Neural crest cell (in vitro differentiated cells): ENCODE results near the gene MSTN. TPM values are rescaled to one million over a fixed set of nuclear protein-coding genes. Genes with fewer than 3 reads are reported as not detected.

Experiments used
- DNase-seq: peaks from one replicate; pipeline ENCODE4 v3.0.0; 2021; ENCODE audit warnings: low read depth, mixed read lengths, low spot score
- H3K27ac Mint-ChIP-seq: one replicate; pipeline ENCODE4 v1.8.0; 2021; ENCODE audit warnings: mild to moderate bottlenecking, mixed read lengths; ENCODE audit not compliant: unreplicated experiment
- H3K27me3 Mint-ChIP-seq: 2 replicates; pipeline ENCODE4 v1.8.0; 2021; ENCODE audit warnings: low read depth, mild to moderate bottlenecking, mixed read lengths
- H3K36me3 Mint-ChIP-seq: 2 replicates; pipeline ENCODE4 v1.8.0; 2021; ENCODE audit warnings: low read depth, mild to moderate bottlenecking, mixed read lengths
- H3K4me1 Mint-ChIP-seq: 2 replicates; pipeline ENCODE4 v1.8.0; 2021; ENCODE audit warnings: mixed read lengths
- H3K4me3 Mint-ChIP-seq: one replicate; pipeline ENCODE4 v1.8.0; 2021; ENCODE audit warnings: mild to moderate bottlenecking, mixed read lengths
- H3K9me3 Mint-ChIP-seq: 2 replicates; pipeline ENCODE4 v1.8.0; 2021; ENCODE audit warnings: mixed read lengths
- total RNA-seq: library from RNA; stranded (reverse); gene quantifications from 2 replicates; pipeline ENCODE4 v1.2.1, GENCODE V29; 2021
- TF ChIP-seq, protein P1 (sequence below): fragments of 200-600 bp; sonication (generic); conservative IDR thresholded peaks from 2 replicates; pipeline ENCODE4 v1.5.0; 2021; ENCODE audit warnings: antibody characterized with exemption, mild to moderate bottlenecking

The MSTN gene
- total RNA-seq, 1 donor from 2014 or later = 0.35 TPM

- DNase-seq = no peak
- Mint-ChIP-seq H3K36me3 (no peaks in the 10 kb centered on the region), H3K27ac (no peak overlapping the region), H3K4me3 (no peak overlapping the region), H3K9me3 (no peaks in the 10 kb centered on the region), H3K27me3 (no peaks in the 10 kb centered on the region), H3K4me1 (no peaks in the 10 kb centered on the region)
- TF ChIP-seq, protein P1, sequence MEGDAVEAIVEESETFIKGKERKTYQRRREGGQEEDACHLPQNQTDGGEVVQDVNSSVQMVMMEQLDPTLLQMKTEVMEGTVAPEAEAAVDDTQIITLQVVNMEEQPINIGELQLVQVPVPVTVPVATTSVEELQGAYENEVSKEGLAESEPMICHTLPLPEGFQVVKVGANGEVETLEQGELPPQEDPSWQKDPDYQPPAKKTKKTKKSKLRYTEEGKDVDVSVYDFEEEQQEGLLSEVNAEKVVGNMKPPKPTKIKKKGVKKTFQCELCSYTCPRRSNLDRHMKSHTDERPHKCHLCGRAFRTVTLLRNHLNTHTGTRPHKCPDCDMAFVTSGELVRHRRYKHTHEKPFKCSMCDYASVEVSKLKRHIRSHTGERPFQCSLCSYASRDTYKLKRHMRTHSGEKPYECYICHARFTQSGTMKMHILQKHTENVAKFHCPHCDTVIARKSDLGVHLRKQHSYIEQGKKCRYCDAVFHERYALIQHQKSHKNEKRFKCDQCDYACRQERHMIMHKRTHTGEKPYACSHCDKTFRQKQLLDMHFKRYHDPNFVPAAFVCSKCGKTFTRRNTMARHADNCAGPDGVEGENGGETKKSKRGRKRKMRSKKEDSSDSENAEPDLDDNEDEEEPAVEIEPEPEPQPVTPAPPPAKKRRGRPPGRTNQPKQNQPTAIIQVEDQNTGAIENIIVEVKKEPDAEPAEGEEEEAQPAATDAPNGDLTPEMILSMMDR = no peak
Observed at GRCh38 chr2:190053426-190053825, 9.1 kb downstream of the MSTN start.

DNA sequence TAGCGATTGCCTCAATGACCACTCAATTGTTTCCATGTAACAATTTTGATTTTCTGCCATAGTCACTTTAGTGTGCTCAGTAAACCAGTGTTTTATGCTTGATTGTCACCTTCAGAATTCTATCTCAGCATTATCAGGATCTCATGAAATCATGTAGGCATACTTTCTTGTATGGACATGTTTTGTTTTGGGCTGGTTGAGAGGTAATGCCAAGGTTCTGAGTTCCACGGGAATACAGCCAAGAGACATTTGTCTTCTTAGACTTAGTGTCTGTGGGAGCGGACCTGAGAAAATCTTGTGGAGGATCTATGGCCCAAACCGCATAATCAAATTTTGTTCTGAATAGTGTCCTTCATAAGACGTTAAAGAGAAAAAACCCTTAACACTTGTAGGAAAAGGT lies 10.2 kb downstream of the MSTN start:
- no peaks in the 10 kb centered on the region for H3K27me3 Mint-ChIP-seq
- no peaks in the 10 kb centered on the region for H3K9me3 Mint-ChIP-seq
- no peaks in the 10 kb centered on the region for H3K36me3 Mint-ChIP-seq
- TF ChIP-seq, protein P1 = no peak
- no peak overlapping the region for H3K27ac Mint-ChIP-seq
- no peaks in the 10 kb centered on the region for H3K4me1 Mint-ChIP-seq
- DNase-seq = no peak
- no peak overlapping the region for H3K4me3 Mint-ChIP-seq

DNA sequence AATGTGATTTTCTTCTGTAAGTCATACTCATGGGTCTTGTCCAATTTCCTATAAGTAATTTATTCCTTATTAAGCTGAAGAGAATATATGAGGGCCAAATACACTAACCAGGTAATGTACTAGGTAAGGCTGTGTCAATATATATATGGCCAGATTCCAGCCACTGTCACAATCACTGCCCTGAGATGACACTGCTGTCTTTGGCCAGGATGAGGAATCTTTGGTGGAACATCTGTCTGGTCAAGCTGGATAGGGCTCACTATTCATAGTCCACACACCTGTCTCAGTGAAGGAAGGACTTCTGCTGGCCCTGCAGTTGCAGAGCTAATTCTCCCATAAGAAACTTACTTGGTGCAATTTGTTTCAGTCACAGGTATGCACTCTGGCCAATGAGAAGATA lies 11.3 kb downstream of the MSTN start:
- H3K27ac Mint-ChIP-seq = no peak overlapping the region
- no peaks in the 10 kb centered on the region for H3K27me3 Mint-ChIP-seq
- no peaks in the 10 kb centered on the region for H3K9me3 Mint-ChIP-seq
- H3K4me3 Mint-ChIP-seq = no peak overlapping the region
- no peaks in the 10 kb centered on the region for H3K36me3 Mint-ChIP-seq
- DNase-seq = no peak
- H3K4me1 Mint-ChIP-seq = no peaks in the 10 kb centered on the region
- TF ChIP-seq, protein P1 = no peak

DNA sequence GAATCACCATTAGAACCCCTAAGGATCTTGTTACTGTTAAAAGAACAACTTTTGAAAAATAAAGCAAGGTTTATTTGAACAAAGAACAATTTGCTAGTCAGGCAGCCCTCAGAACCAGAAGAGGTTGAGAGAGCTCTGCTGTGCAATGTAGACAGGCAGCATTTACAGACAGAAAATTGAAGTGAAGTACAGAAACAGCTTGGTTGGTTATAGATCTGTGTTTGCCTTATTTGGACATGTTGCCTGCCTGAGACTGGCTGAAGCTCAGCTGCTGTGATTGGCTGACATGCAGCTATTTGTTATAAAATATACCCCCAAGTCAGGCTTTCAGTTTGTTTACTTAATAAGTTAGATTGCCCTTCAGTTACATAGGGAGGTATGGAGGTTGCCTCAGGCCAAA lies 12.5 kb downstream of the MSTN start:
- H3K9me3 Mint-ChIP-seq = no peaks in the 10 kb centered on the region
- no peak for DNase-seq
- no peaks in the 10 kb centered on the region for H3K36me3 Mint-ChIP-seq
- no peaks in the 10 kb centered on the region for H3K4me1 Mint-ChIP-seq
- no peak overlapping the region for H3K4me3 Mint-ChIP-seq
- no peak overlapping the region for H3K27ac Mint-ChIP-seq
- H3K27me3 Mint-ChIP-seq = no peaks in the 10 kb centered on the region
- TF ChIP-seq, protein P1 = no peak

DNA sequence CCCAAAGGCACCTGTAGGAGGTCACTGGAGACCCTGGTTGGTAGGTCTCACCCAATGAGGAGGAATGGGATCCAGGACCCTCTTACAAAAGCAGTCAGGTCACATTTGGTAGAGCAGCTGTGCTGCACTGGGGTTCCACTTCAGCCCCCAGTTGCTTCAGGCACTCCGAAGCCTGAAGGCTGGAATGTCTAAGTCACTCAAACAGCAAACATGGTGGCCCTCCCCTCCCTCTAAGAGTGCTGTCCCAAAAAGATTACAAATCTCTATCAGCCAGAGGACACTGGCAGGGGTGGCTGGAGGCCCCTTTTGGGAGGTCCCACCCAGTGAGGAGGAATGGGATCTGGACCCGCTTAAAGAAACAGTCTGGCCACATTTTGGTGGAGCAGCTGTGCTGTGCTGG lies 17.7 kb downstream of the MSTN start:
- no peak for DNase-seq
- TF ChIP-seq, protein P1 = no peak
- H3K27me3 Mint-ChIP-seq = peaks cover 10% of the 10 kb centered on the region
- no peaks in the 10 kb centered on the region for H3K9me3 Mint-ChIP-seq
- H3K4me1 Mint-ChIP-seq = no peaks in the 10 kb centered on the region
- no peaks in the 10 kb centered on the region for H3K36me3 Mint-ChIP-seq
- no peak overlapping the region for H3K27ac Mint-ChIP-seq
- H3K4me3 Mint-ChIP-seq = no peak overlapping the region

DNA sequence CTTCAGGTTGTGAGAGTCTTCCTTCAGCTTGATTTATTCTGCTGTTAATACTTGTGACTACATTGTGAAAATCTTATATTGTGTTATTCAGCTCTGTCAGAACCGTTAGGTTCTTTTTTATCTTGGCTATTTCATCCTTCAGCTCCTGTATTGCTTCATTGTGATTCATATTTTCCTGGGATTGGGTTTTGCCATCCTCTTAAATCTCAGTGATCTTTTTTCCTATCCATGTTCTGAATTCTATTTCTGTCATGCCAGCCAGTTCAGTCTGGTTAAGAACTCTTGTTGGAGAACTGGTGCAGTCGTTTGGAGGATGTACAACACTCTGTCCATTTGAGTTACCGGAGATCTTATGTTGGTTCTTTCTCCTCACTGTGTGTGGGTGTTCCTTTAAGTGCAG lies 19.1 kb downstream of the MSTN start:
- Mint-ChIP-seq H3K4me3 (no peak overlapping the region), H3K27ac (no peak overlapping the region), H3K4me1 (no peaks in the 10 kb centered on the region), H3K27me3 (peaks cover 13% of the 10 kb centered on the region), H3K36me3 (no peaks in the 10 kb centered on the region), H3K9me3 (no peaks in the 10 kb centered on the region)
- no peak for DNase-seq
- TF ChIP-seq, protein P1 = no peak
